IPS DF 4.7 (cell line): ENCODE results near the gene RSPRY1.
"Not testable (repeated sequence)": the region's sequence is repeated elsewhere in the genome, so short reads cannot be mapped to it uniquely, and the experiment has no call there.

Source experiments
- DNase-seq: peaks from one replicate; pipeline ENCODE4 v3.0.0-alpha.2; 2013; ENCODE audit warnings: low spot score; ENCODE audit errors: extremely low read depth

The RSPRY1 gene

GRCh38 chr16:57255686-57256415, 69.7 kb downstream of the RSPRY1 start:
- no peak for DNase-seq

- DNase-seq = no peak
Observed at GRCh38 chr16:57256601-57257395, 70.7 kb downstream of the RSPRY1 start.

GRCh38 chr16:57257455-57258070, 71.4 kb downstream of the RSPRY1 start:
- DNase-seq = no peak

- DNase-seq = no peak
Observed at GRCh38 chr16:57258226-57258909, 72.2 kb downstream of the RSPRY1 start.

- DNase-seq = no peak
Observed at GRCh38 chr16:57258910-57259475, 72.9 kb downstream of the RSPRY1 start.

GRCh38 chr16:57260294-57260929, 74.3 kb downstream of the RSPRY1 start:
- peak; percentile 56 for DNase-seq

GRCh38 chr16:57261806-57262205, 75.7 kb downstream of the RSPRY1 start:
- DNase-seq = no peak

- no peak for DNase-seq
Observed at GRCh38 chr16:57262841-57263540, 76.9 kb downstream of the RSPRY1 start.

GRCh38 chr16:57263541-57264351, 77.6 kb downstream of the RSPRY1 start:
- DNase-seq = no peak

GRCh38 chr16:57264381-57264780, 78.3 kb downstream of the RSPRY1 start:
- DNase-seq = no peak

- no peak for DNase-seq
Observed at GRCh38 chr16:57264950-57265371, 78.8 kb downstream of the RSPRY1 start.

- DNase-seq = no peak
Observed at GRCh38 chr16:57265850-57266530, 79.9 kb downstream of the RSPRY1 start.

- no peak for DNase-seq
Observed at GRCh38 chr16:57266531-57267260, 80.6 kb downstream of the RSPRY1 start.

- not testable (repeated sequence) for DNase-seq
Observed at GRCh38 chr16:57267343-57267742, 81.2 kb downstream of the RSPRY1 start.

GRCh38 chr16:57268804-57269800, 83.0 kb downstream of the RSPRY1 start:
- no peak for DNase-seq

- no peak for DNase-seq
Observed at GRCh38 chr16:57270221-57271062, 84.3 kb downstream of the RSPRY1 start.
